Activated naive CD4-positive, alpha-beta T cell (primary cell): ENCODE data around the gene ELN.
"Not testable (repeated sequence)": the region's sequence is repeated elsewhere in the genome, so short reads cannot be mapped to it uniquely, and the experiment has no call there.

ENCODE experiments used
- DNase-seq, 4 experiments: peaks; one replicate each; lab custom pipeline; 2025; lab: John Stamatoyannopoulos, UW

ELN gene

DNA sequence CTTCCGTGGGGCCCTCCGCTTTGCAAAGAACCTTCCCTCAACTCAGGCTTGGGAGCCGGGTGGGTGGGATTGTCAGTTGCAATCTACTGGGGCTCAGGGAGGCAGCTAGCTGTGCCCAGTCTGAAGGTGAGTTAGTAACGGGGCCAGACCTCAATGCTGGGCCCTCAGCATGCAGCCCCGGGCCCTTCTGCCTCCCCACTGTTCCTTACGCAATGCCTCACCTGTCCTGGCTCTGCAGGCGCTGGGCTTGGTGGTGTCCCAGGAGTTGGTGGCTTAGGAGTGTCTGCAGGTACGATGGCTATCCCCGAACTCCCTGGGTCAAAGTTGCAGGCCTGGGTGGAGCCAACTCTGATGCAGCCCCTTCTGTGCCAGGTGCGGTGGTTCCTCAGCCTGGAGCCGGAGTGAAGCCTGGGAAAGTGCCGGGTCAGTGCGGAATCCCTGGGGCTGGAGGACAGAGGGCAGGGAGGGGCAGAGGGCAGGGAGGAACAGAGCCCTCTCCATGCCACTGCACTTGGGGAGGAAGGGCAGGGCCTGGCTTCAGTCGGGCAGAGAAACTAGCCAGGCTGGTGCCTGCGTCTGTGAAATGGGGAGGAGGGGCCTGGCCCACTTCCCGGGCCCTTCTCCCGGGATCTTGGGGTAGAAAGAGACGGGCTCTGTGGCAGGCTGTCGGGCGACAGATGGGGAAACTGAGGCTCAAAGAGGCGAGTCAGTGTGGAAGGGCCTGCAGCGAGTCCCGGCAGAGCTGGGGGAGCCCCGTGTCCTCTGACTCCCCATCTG lies 15.0 kb downstream of the ELN start:
- DNase-seq, result no peak

DNA sequence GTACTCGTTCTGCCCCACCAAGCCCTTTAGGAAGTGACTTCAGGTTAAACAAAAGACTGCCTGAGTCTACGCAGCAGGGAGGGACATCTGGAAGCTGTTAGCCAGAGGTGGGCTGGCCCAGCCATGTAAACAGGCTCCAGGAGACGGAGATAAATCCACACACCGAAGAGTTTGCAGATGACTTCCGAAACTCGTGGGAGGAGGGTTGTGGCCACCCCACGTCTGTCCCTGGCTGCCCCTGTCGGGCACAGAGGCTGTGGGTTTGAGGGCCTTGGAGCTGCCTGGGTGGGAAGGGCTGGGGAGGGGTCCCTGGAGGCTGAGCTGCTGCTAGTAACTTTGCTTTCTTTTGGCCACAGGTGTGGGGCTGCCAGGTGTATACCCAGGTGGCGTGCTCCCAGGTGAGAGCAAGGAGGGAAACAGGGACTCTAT lies 15.6 kb downstream of the ELN start:
- no peak for DNase-seq

DNA sequence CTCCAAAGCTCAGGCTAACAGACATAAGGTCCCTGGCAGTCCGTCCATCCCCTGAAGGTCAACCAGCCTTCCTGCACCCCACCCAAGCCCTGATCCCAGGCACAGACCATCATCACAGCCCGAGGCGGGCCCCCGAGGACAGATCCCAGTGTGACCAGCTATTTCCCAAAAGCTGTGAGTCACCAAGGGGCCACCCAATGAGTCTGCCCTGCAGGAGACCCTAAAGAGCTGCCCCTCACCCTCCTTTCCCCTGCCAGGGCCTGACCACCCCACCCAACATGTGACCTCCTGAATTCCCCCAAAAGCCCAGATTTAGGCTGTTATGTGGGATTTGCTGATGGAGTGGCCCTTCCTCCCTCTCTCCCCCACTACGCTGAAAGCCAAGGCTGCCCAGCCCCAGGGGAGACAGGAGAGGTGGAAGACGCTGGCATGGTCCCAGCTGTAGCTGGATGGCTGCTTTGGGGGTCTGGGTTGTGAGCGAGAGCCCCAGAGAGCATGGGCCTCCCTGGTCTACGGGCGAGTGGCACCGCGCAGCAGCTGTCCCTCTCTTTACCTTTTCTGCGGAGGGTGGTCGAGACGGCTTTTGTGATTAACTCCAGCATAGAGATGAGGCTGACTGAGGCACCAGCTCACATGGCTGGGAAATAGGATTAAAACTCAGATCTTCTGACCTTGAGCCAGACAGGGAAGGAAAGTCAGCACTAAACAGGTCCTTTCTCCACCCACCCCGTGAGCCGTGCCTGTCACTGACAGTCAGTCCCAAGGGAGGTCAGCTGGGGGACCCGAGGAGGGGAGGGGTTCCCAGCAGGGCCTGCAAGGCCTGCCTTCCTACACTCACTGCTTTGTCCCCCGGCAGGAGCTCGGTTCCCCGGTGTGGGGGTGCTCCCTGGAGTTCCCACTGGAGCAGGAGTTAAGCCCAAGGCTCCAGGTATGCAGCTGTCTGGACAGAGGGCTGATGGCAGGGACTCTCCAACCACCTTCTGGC lies 16.7 kb downstream of the ELN start:
- DNase-seq, result no peak

DNA sequence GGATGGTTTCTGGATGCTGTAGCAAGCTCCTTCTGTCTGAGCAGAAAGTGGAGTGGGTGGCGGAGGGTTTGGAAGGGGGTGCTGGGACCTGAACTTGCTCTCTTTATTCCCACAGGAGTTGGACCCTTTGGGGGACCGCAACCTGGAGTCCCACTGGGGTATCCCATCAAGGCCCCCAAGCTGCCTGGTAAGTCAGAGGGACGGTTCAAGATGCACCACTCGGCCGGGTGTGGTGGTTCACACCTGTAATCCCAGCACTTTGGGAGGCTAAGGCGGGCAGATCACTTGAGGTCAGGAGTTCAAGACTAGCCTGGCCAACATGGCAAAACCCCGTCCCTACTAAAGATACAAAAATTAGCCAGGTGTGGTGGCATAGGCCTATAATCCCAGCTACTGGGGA lies 18.6 kb downstream of the ELN start:
- DNase-seq, result not testable (repeated sequence)

DNA sequence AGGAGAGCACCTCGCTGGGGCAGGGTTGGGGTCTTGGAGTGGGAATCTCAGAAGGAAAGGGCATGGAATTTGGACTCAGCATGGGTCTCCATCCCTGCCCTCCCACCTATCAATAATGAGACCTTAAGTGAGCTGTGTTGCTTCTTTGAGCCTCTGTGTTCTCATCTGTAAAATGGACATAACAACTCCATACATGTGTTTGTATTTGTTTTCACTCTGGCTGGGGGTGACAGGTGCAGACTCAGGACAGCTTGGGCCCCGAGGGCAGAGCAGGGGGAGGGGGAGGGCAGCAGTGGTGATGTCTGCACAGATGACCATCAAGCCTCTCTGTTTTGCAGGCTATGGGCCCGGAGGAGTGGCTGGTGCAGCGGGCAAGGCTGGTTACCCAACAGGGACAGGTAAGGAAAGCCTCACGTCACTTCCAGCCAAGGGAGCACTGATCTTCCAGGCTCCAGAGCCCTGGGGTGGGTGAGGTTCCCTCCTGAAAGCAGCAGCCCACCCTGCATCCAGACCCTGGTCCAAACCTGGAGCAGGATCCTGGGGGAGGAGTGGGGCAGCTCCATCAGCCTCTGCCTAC lies 19.9 kb downstream of the ELN start:
- no peak for DNase-seq

DNA sequence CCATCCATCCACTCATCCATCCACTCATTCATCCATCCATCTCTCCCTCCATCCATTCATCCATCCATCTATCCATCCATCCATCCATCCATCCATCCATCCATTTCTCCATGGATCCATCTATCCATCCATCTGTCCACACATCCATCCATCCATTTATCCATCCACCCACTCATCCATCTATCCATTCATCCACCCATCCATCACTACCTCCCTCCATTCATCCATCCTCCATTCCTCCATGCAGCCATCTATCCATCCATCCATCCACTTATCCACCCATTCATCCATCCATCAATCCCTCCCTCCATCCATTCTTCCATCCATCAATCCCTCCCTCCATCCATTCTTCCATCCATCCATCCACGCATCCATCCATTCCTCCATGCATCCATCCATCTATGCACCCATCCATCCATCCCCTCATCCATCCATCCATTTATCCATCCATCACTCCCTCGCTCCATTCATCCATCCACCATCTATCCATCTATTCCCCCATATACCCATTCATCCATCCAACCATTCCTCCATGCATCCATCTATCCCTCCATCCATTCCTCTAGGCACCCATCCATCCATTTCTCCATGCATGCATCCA lies 21.1 kb downstream of the ELN start:
- DNase-seq, result no peak

DNA sequence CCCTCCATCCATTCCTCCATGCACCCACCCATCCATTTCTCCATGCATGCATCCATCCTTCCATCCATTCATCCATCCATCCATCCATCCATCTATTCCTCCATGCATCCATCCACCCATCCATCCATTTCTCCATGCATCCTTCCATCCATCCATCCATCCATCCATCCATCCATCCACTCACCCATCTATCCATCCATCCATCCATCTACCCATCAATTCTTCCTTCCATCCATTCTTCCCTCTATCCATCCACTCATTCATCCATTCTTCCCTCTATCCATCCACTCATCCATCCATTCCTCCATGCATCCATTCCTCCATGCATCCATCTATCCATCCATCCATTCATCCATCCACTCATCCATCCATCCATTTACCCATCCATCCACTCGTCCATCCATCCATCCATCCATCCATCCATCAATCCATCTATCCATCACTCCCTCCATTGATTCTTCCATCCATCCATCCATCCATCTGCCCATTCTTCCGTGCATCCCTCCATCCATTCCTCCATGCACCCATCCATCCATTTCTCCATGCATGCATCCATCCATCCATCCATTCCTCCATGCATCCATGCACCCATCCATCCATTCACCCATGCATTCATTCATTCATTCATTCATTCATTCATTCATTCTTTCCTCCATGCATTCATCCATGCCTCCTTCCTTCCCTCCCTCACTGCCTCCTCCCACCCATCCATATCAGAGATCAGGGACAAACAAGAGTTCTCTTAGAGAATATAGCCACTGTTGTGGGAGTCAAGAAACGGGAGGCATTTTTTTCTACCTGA lies 22.2 kb downstream of the ELN start:
- no peak for DNase-seq

DNA sequence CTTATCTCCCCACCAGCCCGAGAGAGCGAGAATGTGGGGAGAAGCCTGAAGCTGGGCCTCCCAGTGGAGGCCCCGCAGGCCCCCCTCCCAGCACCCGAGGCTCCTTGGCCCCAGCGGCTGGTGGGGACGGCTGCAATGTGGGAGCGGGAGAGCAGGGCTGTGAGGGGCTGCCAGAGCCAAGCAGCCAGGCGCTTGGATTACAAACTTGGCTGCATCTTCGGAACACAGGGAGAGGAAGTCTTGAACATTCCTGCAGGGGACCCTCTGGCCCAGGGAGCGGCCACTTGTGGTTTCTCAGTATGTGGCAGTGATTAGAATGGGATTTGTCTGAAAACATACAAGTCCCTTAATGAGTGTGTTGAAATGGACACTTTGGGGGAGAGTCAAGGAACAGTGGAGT lies 23.2 kb downstream of the ELN start:
- DNase-seq, result no peak

DNA sequence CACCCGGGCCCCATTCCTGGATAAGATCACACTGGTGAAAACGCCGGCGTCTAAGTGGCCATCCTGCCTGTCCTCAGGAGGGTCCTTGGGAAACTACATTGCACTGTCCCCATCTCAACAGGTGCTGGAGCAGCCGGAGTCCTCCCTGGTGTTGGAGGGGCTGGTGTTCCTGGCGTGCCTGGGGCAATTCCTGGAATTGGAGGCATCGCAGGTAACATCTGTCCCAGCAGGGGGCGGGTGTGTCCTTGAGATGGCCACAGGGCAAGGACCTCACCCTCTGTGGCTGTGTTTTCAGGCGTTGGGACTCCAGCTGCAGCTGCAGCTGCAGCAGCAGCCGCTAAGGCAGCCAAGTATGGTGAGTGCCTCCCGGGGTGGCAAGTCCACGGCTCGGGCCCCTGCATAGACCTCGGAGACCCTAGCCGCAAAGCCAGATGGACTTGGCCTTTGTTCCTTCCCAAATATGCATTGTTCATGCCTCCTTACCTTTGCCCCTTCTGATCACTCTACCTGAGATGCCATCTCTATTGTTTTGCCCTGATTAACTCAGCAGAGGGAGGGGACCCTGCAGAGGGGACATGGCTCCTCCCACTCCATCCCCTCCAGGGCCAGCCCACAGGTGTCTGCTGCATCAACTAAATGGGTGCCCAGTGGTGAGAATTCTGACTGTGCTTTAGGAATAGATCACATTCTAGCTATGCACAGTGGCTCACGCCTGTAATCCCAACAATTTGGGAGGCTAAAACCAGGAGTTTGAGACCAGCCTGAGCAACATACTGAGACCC lies 23.8 kb downstream of the ELN start:
- DNase-seq, result no peak

DNA sequence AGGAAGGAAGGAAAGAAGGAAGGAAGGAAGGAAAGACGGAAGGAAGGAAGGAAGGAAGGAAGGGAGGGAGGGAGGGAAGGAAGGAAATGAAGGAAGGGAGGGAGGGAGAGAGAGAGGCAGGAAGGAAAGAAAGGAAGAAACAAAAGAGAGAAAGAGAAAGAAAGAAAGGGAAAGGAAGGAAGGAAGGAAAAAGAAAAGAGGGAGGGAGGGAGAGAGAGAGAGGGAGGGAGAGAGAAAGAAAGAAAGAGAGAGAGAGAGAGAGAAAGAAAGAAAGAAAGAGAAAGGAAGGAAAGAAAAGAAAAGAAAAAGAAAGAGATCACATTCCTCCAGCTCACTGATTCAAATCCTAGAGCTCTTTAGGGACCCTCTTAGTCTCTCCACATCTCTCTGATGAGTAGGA lies 24.7 kb downstream of the ELN start:
- DNase-seq, result no peak

DNA sequence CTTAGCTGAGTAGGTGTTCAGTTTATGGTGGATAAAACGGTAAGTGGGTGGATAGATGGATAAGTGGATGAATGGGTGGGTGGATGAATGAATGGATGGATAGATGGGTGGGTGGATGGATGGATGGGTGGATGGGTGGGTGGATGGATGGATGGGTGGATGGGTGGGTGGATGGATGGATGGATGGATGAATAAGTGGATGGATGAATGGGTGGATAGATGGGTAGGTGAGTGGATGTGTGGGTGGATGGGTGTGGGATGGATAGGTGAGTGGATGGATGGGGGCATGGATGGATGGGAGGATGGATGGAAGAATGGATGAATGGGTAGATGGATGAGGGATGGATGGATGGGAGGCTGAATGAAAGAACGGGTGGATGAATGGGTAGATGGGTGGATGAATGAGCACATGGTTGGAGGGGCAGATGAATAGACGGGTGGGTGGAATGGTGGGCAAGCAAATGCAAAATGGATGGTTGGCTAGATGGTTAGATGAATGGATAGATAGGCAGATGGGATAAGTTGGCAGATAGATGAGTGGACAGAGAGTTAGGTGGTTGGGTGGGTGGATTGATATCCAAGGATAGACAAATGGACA lies 25.7 kb downstream of the ELN start:
- DNase-seq, result no peak

DNA sequence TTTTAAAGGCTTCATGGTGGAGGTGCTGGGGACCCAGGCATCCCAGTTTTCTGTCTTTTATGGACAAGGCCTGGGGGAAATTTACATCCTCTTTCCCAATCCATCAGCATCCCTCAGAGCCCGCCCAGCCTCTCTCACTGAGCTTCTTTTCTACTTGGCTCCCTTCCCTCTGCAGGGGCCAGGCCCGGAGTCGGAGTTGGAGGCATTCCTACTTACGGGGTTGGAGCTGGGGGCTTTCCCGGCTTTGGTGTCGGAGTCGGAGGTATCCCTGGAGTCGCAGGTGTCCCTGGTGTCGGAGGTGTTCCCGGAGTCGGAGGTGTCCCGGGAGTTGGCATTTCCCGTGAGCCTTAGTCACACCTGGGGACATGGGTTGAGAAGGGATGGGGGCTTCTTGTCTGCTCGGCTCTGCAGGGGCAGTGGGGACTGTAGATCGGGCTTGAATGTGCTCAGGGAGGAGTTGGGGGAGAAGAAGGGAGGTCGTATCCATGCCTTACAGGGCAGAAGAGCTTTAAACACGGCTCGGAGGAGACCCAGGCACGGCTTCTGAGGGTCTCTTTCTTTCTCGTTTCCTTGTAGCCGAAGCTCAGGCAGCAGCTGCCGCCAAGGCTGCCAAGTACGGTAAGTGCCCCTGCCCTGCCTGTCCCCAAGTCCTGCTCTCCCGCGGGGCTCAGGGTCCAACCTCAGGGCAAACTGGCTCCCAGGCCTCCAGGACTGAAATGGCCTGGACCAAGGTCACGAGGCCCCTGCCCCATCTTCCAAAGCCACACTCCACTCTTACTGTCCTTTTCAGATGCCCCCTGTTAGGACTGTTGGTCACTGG lies 28.3 kb downstream of the ELN start:
- no peak for DNase-seq

DNA sequence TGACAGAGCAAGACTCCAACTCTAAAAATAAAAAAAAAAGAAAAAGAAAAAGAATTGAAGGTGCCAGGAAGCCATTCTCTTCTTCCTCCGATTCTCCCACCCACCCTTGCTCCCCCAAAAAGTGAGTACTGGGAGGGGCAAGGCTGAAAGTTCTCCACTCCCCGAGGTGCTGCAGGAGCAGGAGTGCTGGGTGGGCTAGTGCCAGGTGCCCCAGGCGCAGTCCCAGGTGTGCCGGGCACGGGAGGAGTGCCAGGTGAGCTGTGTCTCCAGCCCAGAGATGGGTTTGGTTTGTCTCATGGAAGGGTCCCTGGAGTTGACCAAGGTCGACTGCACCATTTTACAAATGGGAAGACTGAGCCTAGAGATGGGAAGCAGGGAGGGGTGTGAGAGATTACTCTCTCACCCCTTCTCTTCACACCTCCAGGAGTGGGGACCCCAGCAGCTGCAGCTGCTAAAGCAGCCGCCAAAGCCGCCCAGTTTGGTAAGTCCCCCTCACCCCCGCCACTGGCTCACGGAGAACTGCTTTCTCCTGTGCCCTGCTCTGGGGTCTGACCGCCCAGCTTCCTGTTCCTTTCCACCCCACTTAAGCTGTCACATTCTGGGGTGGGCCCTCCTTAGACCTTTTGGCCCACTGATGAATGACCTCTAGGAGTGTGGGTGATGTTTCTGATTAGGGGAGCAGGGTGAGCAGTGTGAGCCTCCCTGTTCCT lies 29.4 kb downstream of the ELN start:
- no peak for DNase-seq

DNA sequence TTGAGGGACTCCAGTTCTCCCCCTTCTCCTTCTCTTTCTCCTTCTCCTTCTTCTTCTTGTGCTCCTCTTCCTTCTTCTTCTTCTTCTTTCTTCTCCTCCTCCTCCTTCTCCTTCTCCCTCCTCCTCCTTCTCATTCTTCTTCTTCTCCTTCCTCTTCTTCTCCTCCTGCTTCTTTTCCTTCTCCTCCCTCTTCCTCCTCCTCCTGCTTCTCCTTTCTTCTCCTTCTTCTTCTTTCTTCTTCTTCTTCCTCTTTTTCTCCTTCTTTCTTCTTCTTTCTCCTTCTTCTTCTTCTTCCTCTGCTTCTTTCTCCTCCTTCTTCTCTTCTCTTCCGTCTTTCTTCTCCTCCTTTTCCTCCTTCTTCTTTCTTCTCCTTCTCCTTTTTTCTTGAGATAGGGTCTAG lies 30.0 kb downstream of the ELN start:
- DNase-seq, result no peak

DNA sequence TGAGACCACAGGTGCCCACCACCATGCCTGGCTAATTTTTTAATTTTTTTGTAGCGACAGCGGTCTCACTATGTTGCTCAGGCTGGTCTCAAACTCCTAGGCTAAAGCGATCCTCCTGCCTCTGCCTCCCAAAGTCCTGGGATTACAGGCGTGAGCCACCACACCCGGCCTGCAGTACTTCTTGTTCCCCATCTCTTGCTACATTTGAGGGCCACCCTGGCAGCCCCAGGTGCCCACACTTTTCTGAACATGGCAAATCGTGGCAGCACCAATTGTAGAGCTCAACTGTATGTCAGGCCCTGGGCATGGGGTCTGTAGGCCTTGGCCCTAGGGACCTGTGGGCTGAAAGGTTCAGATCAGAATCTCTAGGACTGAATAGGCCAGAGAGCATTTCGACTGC lies 30.5 kb downstream of the ELN start:
- DNase-seq, result no peak

DNA sequence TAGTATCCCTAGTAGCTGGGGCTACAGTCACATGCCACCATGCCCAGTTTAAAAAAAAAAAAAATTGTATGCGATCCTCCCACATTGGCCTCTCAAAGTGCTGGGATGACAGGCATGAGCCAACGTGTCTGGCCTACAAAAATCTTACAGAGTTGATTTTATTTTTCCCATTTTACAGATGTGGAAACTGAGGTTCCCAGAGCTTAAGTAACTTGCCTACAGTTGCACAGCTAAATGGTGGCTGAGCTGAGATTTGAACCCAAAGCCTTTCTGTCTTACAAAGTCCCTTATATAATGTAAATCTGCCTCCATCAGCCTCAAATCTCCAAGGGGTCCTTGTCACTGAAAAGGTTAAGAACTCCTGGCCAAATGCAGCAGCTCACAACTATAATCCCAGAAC lies 31.1 kb downstream of the ELN start:
- no peak for DNase-seq

DNA sequence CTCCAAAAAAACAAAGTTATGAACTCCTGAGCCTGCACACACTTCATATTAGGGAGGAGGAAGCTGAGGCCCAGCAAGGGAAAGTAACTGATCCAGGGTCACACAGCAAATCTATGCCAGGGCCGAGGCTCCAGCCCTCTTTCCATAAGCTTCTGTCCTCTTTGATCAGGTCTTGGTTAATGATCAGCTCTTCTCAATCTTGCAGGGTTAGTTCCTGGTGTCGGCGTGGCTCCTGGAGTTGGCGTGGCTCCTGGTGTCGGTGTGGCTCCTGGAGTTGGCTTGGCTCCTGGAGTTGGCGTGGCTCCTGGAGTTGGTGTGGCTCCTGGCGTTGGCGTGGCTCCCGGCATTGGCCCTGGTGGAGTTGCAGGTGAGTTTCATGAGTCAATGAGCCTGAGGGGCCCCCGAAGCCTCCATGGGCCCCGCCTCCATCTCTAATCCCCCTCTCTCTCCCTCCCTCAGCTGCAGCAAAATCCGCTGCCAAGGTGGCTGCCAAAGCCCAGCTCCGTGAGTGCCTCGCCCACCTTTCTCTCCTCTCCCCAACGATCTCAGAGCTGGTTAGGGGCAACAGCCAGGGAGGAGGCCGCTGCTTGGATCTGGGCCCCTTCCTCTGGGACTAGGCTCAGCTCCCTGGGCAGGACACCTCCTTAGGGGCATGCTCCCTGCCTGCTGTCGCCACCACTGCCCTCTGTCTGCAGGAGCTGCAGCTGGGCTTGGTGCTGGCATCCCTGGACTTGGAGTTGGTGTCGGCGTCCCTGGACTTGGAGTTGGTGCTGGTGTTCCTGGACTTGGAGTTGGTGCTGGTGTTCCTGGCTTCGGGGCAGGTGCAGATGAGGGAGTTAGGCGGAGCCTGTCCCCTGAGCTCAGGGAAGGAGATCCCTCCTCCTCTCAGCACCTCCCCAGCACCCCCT lies 32.0 kb downstream of the ELN start:
- DNase-seq, result no peak
